ENCODE measurements around the gene CCDC34. TPM values are rescaled to one million over a fixed set of nuclear protein-coding genes. Genes with fewer than 3 reads are reported as not detected.

Gene CCDC34
- total RNA-seq, 1 donor from 2014 or later: 4.8 TPM

GRCh38 chr11:27392278-27393114 is 29.5 kb upstream of the CCDC34 start:
- Mint-ChIP-seq H3K4me1 (ENCODE audit: unreplicated experiment) (peaks cover 85% of the 10 kb centered on the region), H3K27ac (ENCODE audit: unreplicated experiment) (peak overlapping the region; percentile 80), H3K4me3 (ENCODE audit: unreplicated experiment) (no peak overlapping the region), H3K36me3 (ENCODE audit: unreplicated experiment) (peaks cover 4% of the 10 kb centered on the region), H3K27me3 (ENCODE audit: unreplicated experiment) (no peaks in the 10 kb centered on the region), H3K9me3 (ENCODE audit: unreplicated experiment) (no peaks in the 10 kb centered on the region)
- DNase-seq (ENCODE audit: extremely low spot score, unreplicated experiment): no peak
- TF ChIP-seq CTCF (IDR thresholded peaks at IDR 0.05): no peak

- Mint-ChIP-seq H3K4me3 (ENCODE audit: unreplicated experiment) (no peak overlapping the region), H3K36me3 (ENCODE audit: unreplicated experiment) (peaks cover 4% of the 10 kb centered on the region), H3K27ac (ENCODE audit: unreplicated experiment) (peak overlapping the region; percentile 64), H3K9me3 (ENCODE audit: unreplicated experiment) (no peaks in the 10 kb centered on the region), H3K4me1 (ENCODE audit: unreplicated experiment) (peaks cover 82% of the 10 kb centered on the region), H3K27me3 (ENCODE audit: unreplicated experiment) (no peaks in the 10 kb centered on the region)
- no peak for DNase-seq (ENCODE audit: extremely low spot score, unreplicated experiment)
- no peak for TF ChIP-seq CTCF (IDR thresholded peaks at IDR 0.05)
Measured at GRCh38 chr11:27391331-27392015, 28.5 kb upstream of the CCDC34 start.

GRCh38 chr11:27390318-27391295 is 27.6 kb upstream of the CCDC34 start:
- Mint-ChIP-seq H3K9me3 (ENCODE audit: unreplicated experiment) (no peaks in the 10 kb centered on the region), H3K36me3 (ENCODE audit: unreplicated experiment) (peaks cover 4% of the 10 kb centered on the region), H3K27me3 (ENCODE audit: unreplicated experiment) (no peaks in the 10 kb centered on the region), H3K4me1 (ENCODE audit: unreplicated experiment) (peaks cover 84% of the 10 kb centered on the region), H3K4me3 (ENCODE audit: unreplicated experiment) (no peak overlapping the region), H3K27ac (ENCODE audit: unreplicated experiment) (peak overlapping the region; percentile 64)
- no peak for TF ChIP-seq CTCF (IDR thresholded peaks at IDR 0.05)
- no peak for DNase-seq (ENCODE audit: extremely low spot score, unreplicated experiment)

GRCh38 chr11:27388869-27389268 is 25.9 kb upstream of the CCDC34 start:
- H3K36me3 Mint-ChIP-seq (ENCODE audit: unreplicated experiment): peaks cover 8% of the 10 kb centered on the region
- H3K9me3 Mint-ChIP-seq (ENCODE audit: unreplicated experiment): no peaks in the 10 kb centered on the region
- DNase-seq (ENCODE audit: extremely low spot score, unreplicated experiment): no peak
- no peak for TF ChIP-seq CTCF (IDR thresholded peaks at IDR 0.05)
- H3K4me3 Mint-ChIP-seq (ENCODE audit: unreplicated experiment): no peak overlapping the region
- H3K27me3 Mint-ChIP-seq (ENCODE audit: unreplicated experiment): no peaks in the 10 kb centered on the region
- H3K4me1 Mint-ChIP-seq (ENCODE audit: unreplicated experiment): peaks cover 86% of the 10 kb centered on the region
- H3K27ac Mint-ChIP-seq (ENCODE audit: unreplicated experiment): peak overlapping the region; percentile 0
